Measurements from ENCODE around the gene TMC1.

- TF ChIP-seq CTCF (IDR thresholded peaks at IDR 0.05 in 4 of 5, conservative IDR thresholded peaks at IDR 0.05 in 1 of 5) = no peak
- no peak for TF ChIP-seq POLR2A (IDR thresholded peaks at IDR 0.05)
These were observed 288.2 kb downstream of the TMC1 start for GRCh38 chr9:72809586-72809985.
